Fibroblast of lung (primary cell): ENCODE results near the gene HMGA1.

Source experiments
- CTCF ChIP-seq, 2 donors: IDR thresholded peaks in 1 of 2; conservative IDR thresholded peaks in 1 of 2; 1 replicate in 1 of 2; 2 replicates in 1 of 2; pipeline ENCODE4 v1.5.1; 2011 to 2012; ENCODE audit warnings: low read length in 2 of 2, control low read depth in 1 of 2, inconsistent platforms in 1 of 2, low read depth in 1 of 2, mild to moderate bottlenecking in 1 of 2
- EZH2 ChIP-seq: IDR thresholded peaks from 2 replicates; pipeline ENCODE4 v1.5.1; 2012; ENCODE audit warnings: low read length, control low read depth, mild to moderate bottlenecking; ENCODE audit errors: missing control alignments

GRCh38 chr6:34240329-34241248 lies 3.9 kb downstream of the HMGA1 start:
- no peak for TF ChIP-seq CTCF (conservative IDR thresholded peaks at IDR 0.05 in 1 of 2, IDR thresholded peaks at IDR 0.05 in 1 of 2; ENCODE audit: low read depth in 1 of 2, low read length in 2 of 2)
- TF ChIP-seq EZH2: no peak
